HG03097 (cell line): ENCODE measurements around the gene MGST3.
"Not testable (repeated sequence)": the region's sequence is repeated elsewhere in the genome, so short reads cannot be mapped to it uniquely, and the experiment has no call there.

Experiments
- ATAC-seq: cut with Tn5 transposase; IDR thresholded peaks from one replicate; pipeline ENCODE4 v1.9.1; 2021; ENCODE audit not compliant: unreplicated experiment, low FRiP score

MGST3 gene

GRCh38 chr1:165695031-165695430 is 64.0 kb downstream of the MGST3 start:
- no peak for ATAC-seq

- ATAC-seq = no peak
Observed at GRCh38 chr1:165696625-165697100, 65.6 kb downstream of the MGST3 start.

GRCh38 chr1:165697491-165697880 is 66.5 kb downstream of the MGST3 start:
- no peak for ATAC-seq

GRCh38 chr1:165697881-165698760 is 67.1 kb downstream of the MGST3 start, which contains the start of gene ALDH9A1:
ALDH9A1 (minus strand) TSS chr1:165698562; CDS start chr1:165698558, 4 bp downstream.
- peak; percentile 90 for ATAC-seq

DNA sequence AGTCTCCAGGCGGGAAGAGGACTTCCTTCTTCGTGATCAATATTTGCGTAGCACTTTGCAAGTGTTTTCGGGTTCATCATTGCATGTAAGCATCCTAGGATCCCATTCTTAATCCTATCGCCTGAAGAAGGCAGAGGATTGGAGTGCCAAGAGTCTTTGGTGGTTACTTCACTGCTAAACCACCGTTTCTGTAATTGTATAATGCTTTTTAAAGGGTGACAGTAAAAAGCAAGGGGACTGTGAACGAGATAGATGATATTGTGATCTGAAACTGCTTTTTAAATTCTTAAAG is 67.7 kb downstream of the MGST3 start:
- no peak for ATAC-seq

- ATAC-seq = no peak
Observed at GRCh38 chr1:165699577-165699976, 68.5 kb downstream of the MGST3 start.

DNA sequence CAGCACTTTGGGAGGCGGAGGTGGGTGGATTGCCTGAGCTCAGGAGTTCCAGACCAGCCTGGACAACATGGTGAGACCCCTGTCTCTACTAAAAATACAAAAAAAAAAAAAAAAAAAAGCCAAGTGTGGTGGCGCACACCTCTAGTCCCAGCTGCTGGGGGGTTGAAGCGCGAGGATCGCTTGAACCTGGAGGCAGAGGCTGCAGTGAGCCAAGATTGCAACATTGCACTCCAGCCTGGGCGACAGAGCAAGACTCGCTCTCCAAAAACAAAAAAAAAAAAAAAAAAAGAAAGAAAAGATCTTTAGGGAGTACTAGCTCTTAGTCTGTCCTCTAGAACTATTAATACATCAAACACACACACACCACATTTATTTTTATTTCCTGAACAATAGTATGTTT is 70.9 kb downstream of the MGST3 start:
- ATAC-seq = not testable (repeated sequence)

- ATAC-seq = no peak
Observed at GRCh38 chr1:165703648-165704047, 72.6 kb downstream of the MGST3 start.
